GM12892 (cell line): ENCODE results near the gene AARSD1.

Experiments used
- POLR2A ChIP-seq: IDR thresholded peaks from 2 replicates; pipeline ENCODE4 v1.6.1; 2011; ENCODE audit warnings: low read depth, low read length, control low read depth
- POLR2AphosphoS5 ChIP-seq: IDR thresholded peaks from 2 replicates; pipeline ENCODE4 v1.6.1; 2011; ENCODE audit warnings: low read depth, low read length, control low read depth
- TAF1 ChIP-seq: IDR thresholded peaks from 2 replicates; pipeline ENCODE4 v1.6.1; 2011; ENCODE audit warnings: low read depth, mild to moderate bottlenecking, control low read depth, low read length, borderline replicate concordance

GRCh38 chr17:42922294-42922693, 42.0 kb downstream of the AARSD1 start:
- no peak for TF ChIP-seq TAF1
- TF ChIP-seq POLR2AphosphoS5 = no peak
- no peak for TF ChIP-seq POLR2A
